Lung (tissue), 12 donors: Measurements from ENCODE around the gene WDR44. TPM values are rescaled to one million over a fixed set of nuclear protein-coding genes. Genes with fewer than 3 reads are reported as not detected.
"Not testable (repeated sequence)": the region's sequence is repeated elsewhere in the genome, so short reads cannot be mapped to it uniquely, and the experiment has no call there.

Source experiments
- ATAC-seq: fragments of 200-7000 bp; cut with Tn5 transposase; one replicate; pipeline ENCODE4 v1.9.1; 2020; ENCODE audit warnings: moderate number of reproducible peaks; ENCODE audit not compliant: insufficient read depth, low FRiP score
- DNase-seq, 3 donors: peaks; one replicate each; pipeline ENCODE4 v3.0.0-alpha.2; 2013 to 2017
- H3K27ac ChIP-seq, 2 donors: one replicate each; pipeline ENCODE4 v1.5.1; 2013; ENCODE audit warnings: mild to moderate bottlenecking in 2 of 2, moderate library complexity in 2 of 2, control low read depth in 1 of 2, inconsistent platforms in 1 of 2, low read depth in 1 of 2, low read length in 1 of 2
- H3K27me3 ChIP-seq, 3 donors: one replicate each; pipeline ENCODE4 v1.5.1; 2013; ENCODE audit warnings: low read length in 2 of 3; ENCODE audit not compliant: control insufficient read depth in 3 of 3, insufficient read depth in 3 of 3
- H3K36me3 ChIP-seq, 4 donors: one replicate each; pipeline ENCODE4 v1.5.1; 2013; ENCODE audit warnings: low read length in 4 of 4, mild to moderate bottlenecking in 1 of 4, moderate library complexity in 1 of 4; ENCODE audit not compliant: control insufficient read depth in 4 of 4, insufficient read depth in 4 of 4
- H3K4me1 ChIP-seq, 5 donors: one replicate each; pipeline ENCODE4 v1.5.1; 2013; ENCODE audit warnings: low read length in 5 of 5, mild to moderate bottlenecking in 2 of 5, moderate library complexity in 1 of 5; ENCODE audit not compliant: control insufficient read depth in 5 of 5, insufficient read depth in 5 of 5
- H3K4me3 ChIP-seq: one replicate; pipeline ENCODE4 v1.5.1; 2013; ENCODE audit warnings: mild to moderate bottlenecking, control low read depth, moderate library complexity
- H3K9ac ChIP-seq, 2 donors: one replicate each; pipeline ENCODE4 v1.5.1; 2013; ENCODE audit warnings: low read length in 2 of 2, control low read depth in 1 of 2; ENCODE audit not compliant: insufficient read depth in 1 of 2
- H3K9me3 ChIP-seq, 4 donors: one replicate each; pipeline ENCODE4 v1.5.1; 2013; ENCODE audit warnings: low read length in 3 of 4, mild to moderate bottlenecking in 1 of 4, moderate library complexity in 1 of 4; ENCODE audit not compliant: control insufficient read depth in 4 of 4, insufficient read depth in 3 of 4
- WGBS, 2 donors: extraction: QIAGEN DNeasy Blood & Tissue Kit; methylation state at CpG; one replicate each; pipeline ENCODE4 v1.1.7; 2013; 5-methylcytosine and 5-hydroxymethylcytosine counted together
- polyA plus RNA-seq, 2 donors: library from polyadenylated mRNA; stranded (reverse); fragments of 200-250 nt; gene quantifications; one replicate each; pipeline ENCODE4 v1.2.1, GENCODE V29; 2013
- total RNA-seq, 2 donors: library from RNA; depleted of rRNA in 1 of 2; stranded (reverse); fragments of >200 nt in 1 of 2; gene quantifications; one replicate each; pipeline ENCODE4 v1.2.1, GENCODE V29; 2014 to 2021
- TF ChIP-seq, protein P1 (sequence below): IDR thresholded peaks from 2 replicates; pipeline ENCODE4 v1.5.1; 2012; ENCODE audit warnings: mild to moderate bottlenecking; ENCODE audit errors: control extremely low read depth, extremely low read depth
- donor health status: control.
- donor health status: control.
- donor health status: Bipolar disorder and iron deficiency.
- donor health status: healthy.
- donor health status: DM: yes; HTN: yes; CAD: no.

The WDR44 gene
- total and polyA plus RNA-seq, 4 donors = 3.0 to 15.8 (median 10.2) TPM

DNA sequence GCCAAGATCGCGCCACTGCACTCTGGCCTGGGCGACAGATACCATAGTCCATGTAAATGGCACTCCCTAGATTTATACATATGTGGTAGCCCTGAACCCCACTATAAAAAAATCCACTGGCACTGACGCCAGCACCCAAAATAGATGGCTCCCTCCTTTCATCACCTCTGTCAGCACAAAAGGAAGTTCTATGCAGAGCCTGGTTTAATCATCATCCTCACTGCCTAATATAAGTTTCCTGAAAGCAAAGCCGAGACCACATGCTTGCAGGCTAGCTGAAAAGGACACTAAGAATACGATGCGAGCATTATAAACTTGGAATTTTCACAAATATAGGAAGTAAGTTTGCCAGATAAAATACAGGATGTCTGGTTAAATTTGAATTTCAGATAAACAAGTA is 122.2 kb downstream of the WDR44 start:
- no peaks in the 10 kb centered on the region for H3K36me3 ChIP-seq
- H3K4me3 ChIP-seq = no peak overlapping the region
- DNase-seq (no peak), ATAC-seq (no peak)
- no peak overlapping the region for H3K27ac ChIP-seq
- H3K4me1 ChIP-seq = no peaks in the 10 kb centered on the region
- H3K9ac ChIP-seq = no peak overlapping the region
- H3K27me3 ChIP-seq = no peaks in the 10 kb centered on the region
- TF ChIP-seq, protein P1, sequence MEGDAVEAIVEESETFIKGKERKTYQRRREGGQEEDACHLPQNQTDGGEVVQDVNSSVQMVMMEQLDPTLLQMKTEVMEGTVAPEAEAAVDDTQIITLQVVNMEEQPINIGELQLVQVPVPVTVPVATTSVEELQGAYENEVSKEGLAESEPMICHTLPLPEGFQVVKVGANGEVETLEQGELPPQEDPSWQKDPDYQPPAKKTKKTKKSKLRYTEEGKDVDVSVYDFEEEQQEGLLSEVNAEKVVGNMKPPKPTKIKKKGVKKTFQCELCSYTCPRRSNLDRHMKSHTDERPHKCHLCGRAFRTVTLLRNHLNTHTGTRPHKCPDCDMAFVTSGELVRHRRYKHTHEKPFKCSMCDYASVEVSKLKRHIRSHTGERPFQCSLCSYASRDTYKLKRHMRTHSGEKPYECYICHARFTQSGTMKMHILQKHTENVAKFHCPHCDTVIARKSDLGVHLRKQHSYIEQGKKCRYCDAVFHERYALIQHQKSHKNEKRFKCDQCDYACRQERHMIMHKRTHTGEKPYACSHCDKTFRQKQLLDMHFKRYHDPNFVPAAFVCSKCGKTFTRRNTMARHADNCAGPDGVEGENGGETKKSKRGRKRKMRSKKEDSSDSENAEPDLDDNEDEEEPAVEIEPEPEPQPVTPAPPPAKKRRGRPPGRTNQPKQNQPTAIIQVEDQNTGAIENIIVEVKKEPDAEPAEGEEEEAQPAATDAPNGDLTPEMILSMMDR = no peak
- peaks cover 0 to 5% (median 2%) of the 10 kb centered on the region in 4 donors for H3K9me3 ChIP-seq
- WGBS, 2 donors = 46 to 69% methylated on average over 7 of the region's 7 CpGs

DNA sequence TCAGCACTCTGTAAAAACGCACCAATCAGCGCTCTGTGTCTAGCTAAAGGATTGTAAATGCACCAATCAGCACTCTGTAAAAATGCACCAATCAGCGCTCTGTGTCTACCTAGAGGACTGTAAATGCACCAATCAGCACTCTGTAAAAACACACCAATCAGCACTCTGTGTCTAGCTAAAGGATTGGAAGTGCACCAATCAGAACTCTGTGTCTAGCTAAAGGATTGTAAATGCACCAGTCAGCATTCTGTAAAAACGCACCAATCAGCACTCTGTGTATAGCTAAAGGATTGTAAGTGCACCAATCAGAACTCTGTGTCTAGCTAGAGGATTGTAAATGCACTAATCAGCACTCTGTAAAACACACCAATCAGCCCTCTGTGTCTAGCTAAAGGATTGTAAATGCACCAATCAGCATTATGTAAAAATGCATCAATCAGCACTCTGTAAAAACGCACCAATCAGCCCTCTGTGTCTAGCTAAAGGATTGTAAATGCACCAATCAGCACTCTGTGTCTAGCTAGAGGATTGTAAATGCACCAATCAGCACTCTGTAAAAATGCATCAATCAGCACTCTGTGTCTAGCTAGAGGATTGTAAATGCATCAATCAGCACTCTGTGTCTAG is 124.9 kb downstream of the WDR44 start:
- H3K9ac ChIP-seq, H3K27me3 ChIP-seq, H3K4me1 ChIP-seq, H3K9me3 ChIP-seq, H3K4me3 ChIP-seq, H3K27ac ChIP-seq, ATAC-seq, DNase-seq, H3K36me3 ChIP-seq: not testable (repeated sequence)
- 87 to 95% methylated on average over 5 of the region's 5 CpGs for WGBS, 2 donors

DNA sequence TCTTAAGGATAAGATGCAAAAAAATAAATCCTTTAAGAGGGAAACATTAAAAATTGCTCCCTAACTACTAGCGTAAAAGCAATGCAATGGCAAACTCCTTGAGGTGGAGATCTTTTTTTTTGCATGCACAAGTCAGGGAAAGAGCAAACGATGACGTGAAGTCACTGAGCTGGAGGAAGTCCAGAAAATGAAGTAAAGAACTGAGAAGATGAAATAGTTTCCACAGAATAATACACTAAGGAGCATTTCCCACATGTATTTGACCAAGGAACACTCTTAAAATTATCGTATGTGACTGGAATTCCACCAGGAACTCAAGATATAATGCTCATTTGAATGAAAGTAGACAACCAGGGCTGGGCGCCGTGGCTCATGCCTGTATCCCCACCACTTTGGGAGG is 128.7 kb downstream of the WDR44 start:
- no peak overlapping the region for H3K4me3 ChIP-seq
- H3K9me3 ChIP-seq = peaks cover 0 to 5% (median 2%) of the 10 kb centered on the region in 4 donors
- no peak overlapping the region for H3K9ac ChIP-seq
- ATAC-seq = no peak
- DNase-seq = peak in 1 of 3 donors; percentile 49
- H3K27me3 ChIP-seq = peaks cover 0 to 2% (median 0%) of the 10 kb centered on the region in 3 donors
- H3K36me3 ChIP-seq = no peaks in the 10 kb centered on the region
- no peaks in the 10 kb centered on the region for H3K4me1 ChIP-seq
- 58 to 65% methylated on average over 6 of the region's 6 CpGs for WGBS, 2 donors
- no peak overlapping the region for H3K27ac ChIP-seq
- TF ChIP-seq, protein P1 = no peak

DNA sequence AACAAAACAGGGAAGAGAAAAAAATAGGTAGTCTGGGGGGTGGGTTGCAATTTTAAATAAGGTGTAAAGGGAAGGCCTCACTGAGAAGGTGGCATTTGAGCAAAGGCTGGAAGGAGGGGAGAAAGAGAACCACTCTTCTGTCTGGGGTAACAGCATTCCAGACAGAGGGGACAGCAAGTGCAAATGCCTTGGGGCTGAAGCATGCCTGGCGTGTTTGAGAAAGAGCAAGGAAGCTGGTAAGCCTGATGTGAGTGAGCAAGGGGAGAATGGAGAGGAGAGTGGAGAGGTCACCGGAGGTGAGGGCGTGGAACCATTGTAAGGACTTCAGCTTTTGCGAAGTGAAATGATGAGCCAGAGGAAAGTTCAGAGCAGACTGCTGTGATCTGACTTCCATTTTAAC is 130.0 kb downstream of the WDR44 start:
- no peak for ATAC-seq
- WGBS, 2 donors = 77 to 95% methylated on average over 4 of the region's 4 CpGs

More for the DNA sequence above, 130.0 kb downstream of the WDR44 start:
- Histone ChIP-seq H3K4me3 (no peak overlapping the region), H3K27me3 (peaks cover 0 to 2% (median 0%) of the 10 kb centered on the region in 3 donors), H3K36me3 (no peaks in the 10 kb centered on the region), H3K4me1 (no peaks in the 10 kb centered on the region), H3K9ac (no peak overlapping the region), H3K27ac (no peak overlapping the region), H3K9me3 (peaks cover 0 to 4% (median 1%) of the 10 kb centered on the region in 4 donors)
- TF ChIP-seq, protein P1 = no peak
- DNase-seq = no peak
